Body of pancreas (tissue), 4 donors: ENCODE results near the gene ASCL5.

Experiments used
- CTCF ChIP-seq, 7 experiments: fragments of 450-650 bp in 4 of 7; fragments of 200-600 bp in 3 of 7; sonication (generic) in 3 of 7; IDR thresholded peaks; one replicate each; pipeline ENCODE4 v1.5.1; 2016 to 2019; ENCODE audit warnings: antibody characterized with exemption in 7 of 7
- POLR2A ChIP-seq, 3 donors: fragments of 450-650 bp; IDR thresholded peaks; one replicate each; pipeline ENCODE4 v1.6.1; 2016; ENCODE audit warnings: antibody characterized with exemption in 3 of 3, mild to moderate bottlenecking in 2 of 3

- no peak for TF ChIP-seq POLR2A (IDR thresholded peaks at IDR 0.05)
- no peak for TF ChIP-seq CTCF (IDR thresholded peaks at IDR 0.05)
Measured at GRCh38 chr1:201173736-201174135, 46.8 kb upstream of the ASCL5 start.
